HUES6 (cell line): ENCODE results near the gene PWWP2B.
A peak's percentile ranks its signal among the peaks of the same experiment; 100 is the strongest.

Experiments used
- H3K27ac ChIP-seq: 2 replicates; pipeline ENCODE4 v1.7.0; 2013; ENCODE audit warnings: low read depth, mild to moderate bottlenecking, low read length, inconsistent platforms
- H3K27me3 ChIP-seq: 2 replicates; pipeline ENCODE4 v1.6.1; 2013; ENCODE audit warnings: low read length; ENCODE audit not compliant: control insufficient read depth, insufficient read depth
- H3K36me3 ChIP-seq: 2 replicates; pipeline ENCODE4 v1.6.1; 2013; ENCODE audit warnings: low read length; ENCODE audit not compliant: control insufficient read depth, insufficient read depth
- H3K4me1 ChIP-seq: 2 replicates; pipeline ENCODE4 v1.6.1; 2013; ENCODE audit warnings: low read length; ENCODE audit not compliant: control insufficient read depth, insufficient read depth
- H3K4me3 ChIP-seq: 2 replicates; pipeline ENCODE4 v1.5.1; 2013; ENCODE audit warnings: low read depth, low read length
- H3K9ac ChIP-seq: one replicate; pipeline ENCODE4 v1.6.1; 2013; ENCODE audit warnings: mild to moderate bottlenecking, low read length
- H3K9me3 ChIP-seq: 2 replicates; pipeline ENCODE4 v1.6.1; 2013; ENCODE audit warnings: low read depth, low read length; ENCODE audit not compliant: control insufficient read depth, insufficient read depth

Gene PWWP2B

GRCh38 chr10:132439025-132439388 is 42.0 kb downstream of the PWWP2B start:
- no peak overlapping the region for H3K9ac ChIP-seq
- no peaks in the 10 kb centered on the region for H3K36me3 ChIP-seq
- no peaks in the 10 kb centered on the region for H3K27me3 ChIP-seq
- H3K9me3 ChIP-seq = no peaks in the 10 kb centered on the region
- no peaks in the 10 kb centered on the region; the same call in 1 of the 2 replicates for H3K4me1 ChIP-seq
- no peak overlapping the region for H3K4me3 ChIP-seq
- H3K27ac ChIP-seq = peak overlapping the region; percentile 34; the same call in 1 of the 2 replicates

GRCh38 chr10:132439424-132440163 is 42.6 kb downstream of the PWWP2B start:
- Histone ChIP-seq H3K27ac (no peak overlapping the region), H3K4me1 (peaks cover 4% of the 10 kb centered on the region; the same call in 1 of the 2 replicates), H3K36me3 (no peaks in the 10 kb centered on the region), H3K9me3 (no peaks in the 10 kb centered on the region), H3K27me3 (no peaks in the 10 kb centered on the region), H3K9ac (no peak overlapping the region), H3K4me3 (no peak overlapping the region)

- Histone ChIP-seq H3K4me3 (no peak overlapping the region), H3K9me3 (no peaks in the 10 kb centered on the region), H3K9ac (no peak overlapping the region), H3K27ac (no peak overlapping the region), H3K4me1 (peaks cover 15% of the 10 kb centered on the region), H3K36me3 (no peaks in the 10 kb centered on the region), H3K27me3 (no peaks in the 10 kb centered on the region)
Observed at GRCh38 chr10:132440791-132441565, 44.0 kb downstream of the PWWP2B start.

GRCh38 chr10:132441818-132442524 is 45.0 kb downstream of the PWWP2B start:
- Histone ChIP-seq H3K4me3 (no peak overlapping the region), H3K27ac (no peak overlapping the region), H3K36me3 (no peaks in the 10 kb centered on the region), H3K4me1 (peaks cover 25% of the 10 kb centered on the region), H3K9ac (no peak overlapping the region), H3K9me3 (no peaks in the 10 kb centered on the region), H3K27me3 (no peaks in the 10 kb centered on the region)

- Histone ChIP-seq H3K4me1 (peaks cover 32% of the 10 kb centered on the region), H3K4me3 (no peak overlapping the region), H3K9ac (no peak overlapping the region), H3K27ac (no peak overlapping the region), H3K36me3 (no peaks in the 10 kb centered on the region), H3K9me3 (no peaks in the 10 kb centered on the region), H3K27me3 (no peaks in the 10 kb centered on the region)
Observed at GRCh38 chr10:132442636-132443035, 45.6 kb downstream of the PWWP2B start.

GRCh38 chr10:132443605-132443982 is 46.6 kb downstream of the PWWP2B start:
- Histone ChIP-seq H3K4me1 (peaks cover 38% of the 10 kb centered on the region), H3K4me3 (no peak overlapping the region), H3K27ac (no peak overlapping the region), H3K27me3 (no peaks in the 10 kb centered on the region), H3K36me3 (no peaks in the 10 kb centered on the region), H3K9me3 (no peaks in the 10 kb centered on the region), H3K9ac (no peak overlapping the region)

GRCh38 chr10:132443983-132444876 is 47.2 kb downstream of the PWWP2B start:
- Histone ChIP-seq H3K4me3 (no peak overlapping the region), H3K4me1 (peaks cover 39% of the 10 kb centered on the region), H3K27ac (no peak overlapping the region), H3K27me3 (no peaks in the 10 kb centered on the region), H3K9ac (no peak overlapping the region), H3K36me3 (no peaks in the 10 kb centered on the region), H3K9me3 (no peaks in the 10 kb centered on the region)

- peaks cover 44% of the 10 kb centered on the region for H3K4me1 ChIP-seq
Observed at GRCh38 chr10:132444877-132445351, 47.9 kb downstream of the PWWP2B start.

GRCh38 chr10:132445516-132446194 is 48.7 kb downstream of the PWWP2B start:
- Histone ChIP-seq H3K9me3 (no peaks in the 10 kb centered on the region), H3K4me1 (peaks cover 47% of the 10 kb centered on the region), H3K36me3 (no peaks in the 10 kb centered on the region), H3K27ac (no peak overlapping the region; the same call in 1 of the 2 replicates), H3K27me3 (no peaks in the 10 kb centered on the region), H3K4me3 (no peak overlapping the region), H3K9ac (peak overlapping the region; percentile 43)

More at GRCh38 chr10:132444877-132445351, 47.9 kb downstream of the PWWP2B start:
- Histone ChIP-seq H3K9ac (peak overlapping the region; percentile 43), H3K4me3 (no peak overlapping the region), H3K9me3 (no peaks in the 10 kb centered on the region), H3K36me3 (no peaks in the 10 kb centered on the region), H3K27me3 (no peaks in the 10 kb centered on the region), H3K27ac (no peak overlapping the region; the same call in 1 of the 2 replicates)

- Histone ChIP-seq H3K36me3 (no peaks in the 10 kb centered on the region), H3K9me3 (no peaks in the 10 kb centered on the region), H3K27ac (no peak overlapping the region), H3K9ac (no peak overlapping the region), H3K4me1 (peaks cover 51% of the 10 kb centered on the region), H3K4me3 (no peak overlapping the region), H3K27me3 (no peaks in the 10 kb centered on the region)
Observed at GRCh38 chr10:132446195-132446581, 49.2 kb downstream of the PWWP2B start.
